Stimulated activated naive CD4-positive, alpha-beta T cell (primary cell): ENCODE measurements around the gene MARCOL.

Source experiments
- DNase-seq, 6 experiments: peaks; one replicate each; lab custom pipeline; 2025; lab: John Stamatoyannopoulos, UW

The MARCOL gene, protein sequence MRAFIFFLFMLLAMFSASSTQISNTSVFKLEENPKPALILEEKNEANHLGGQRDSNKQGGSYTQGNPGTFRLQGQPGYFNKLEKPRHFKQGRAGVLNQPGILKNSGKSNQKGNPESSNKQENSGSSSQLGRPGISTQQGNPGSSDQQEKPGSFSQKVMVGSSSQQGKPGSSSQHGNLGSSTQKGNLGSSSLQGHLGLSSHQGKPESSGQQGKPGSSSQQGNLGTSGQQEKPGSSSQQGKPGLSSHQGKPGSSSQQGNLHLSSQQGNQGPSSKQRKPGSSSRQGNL

DNA sequence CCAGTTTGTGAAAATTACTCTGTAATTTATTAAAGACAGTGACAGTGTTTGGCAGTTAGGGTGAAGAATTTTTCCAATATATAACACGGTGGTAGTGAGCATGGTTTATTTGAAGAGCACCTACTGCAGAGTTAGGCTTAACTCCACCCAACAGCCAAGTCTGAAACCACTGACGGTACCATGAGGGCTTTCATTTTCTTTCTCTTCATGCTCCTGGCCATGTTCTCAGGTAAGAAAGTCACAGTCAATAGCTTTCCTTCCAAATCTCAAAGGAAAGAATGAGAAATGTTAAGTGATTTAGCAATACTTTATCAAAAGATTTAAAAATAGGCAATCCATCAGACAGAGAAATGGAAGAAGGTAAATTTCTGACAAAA lies at the start of gene MARCOL:
MARCOL (plus strand) TSS at position 108 of the 377 bp plus-strand sequence; CDS start at position 181, 73 bp downstream.
- DNase-seq = no peak

DNA sequence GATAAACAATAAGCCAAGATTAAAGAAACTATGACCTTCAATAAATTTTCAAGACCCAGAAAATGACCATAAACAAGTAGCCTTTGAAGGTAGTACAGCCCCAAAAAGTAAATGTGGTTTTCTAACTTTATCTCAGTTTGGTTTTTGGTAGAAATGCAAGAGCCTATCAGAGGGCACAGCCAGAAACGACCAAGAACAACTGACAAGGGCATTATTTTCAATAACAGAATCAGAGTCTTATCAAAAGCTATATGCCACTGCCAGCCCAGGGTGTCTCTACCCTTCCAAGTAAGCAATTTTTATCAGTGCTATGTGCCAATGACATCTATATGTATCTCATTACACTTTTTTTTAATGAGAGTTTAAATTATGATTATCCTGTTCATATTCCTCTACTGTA lies 47.3 kb upstream of the MARCOL start:
- DNase-seq = no peak

DNA sequence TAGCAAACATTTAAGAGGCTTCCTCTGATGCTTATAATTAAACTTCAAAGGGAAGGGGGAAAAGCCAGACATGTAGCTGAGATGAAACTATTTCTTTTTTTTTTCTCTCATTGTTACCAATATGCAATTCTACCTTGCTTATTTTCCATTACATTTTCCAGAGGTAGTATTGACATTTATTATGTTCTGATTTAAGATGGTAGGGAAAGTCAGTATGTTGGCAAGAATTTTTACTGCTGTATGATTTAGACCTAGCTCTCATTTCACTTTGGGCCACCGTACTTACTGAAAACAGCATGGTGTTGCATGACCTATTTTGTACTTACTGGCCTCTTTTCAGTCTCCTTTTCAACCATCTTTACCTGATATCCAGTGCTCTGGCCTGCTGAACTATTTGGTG lies 45.1 kb upstream of the MARCOL start:
- no peak for DNase-seq

DNA sequence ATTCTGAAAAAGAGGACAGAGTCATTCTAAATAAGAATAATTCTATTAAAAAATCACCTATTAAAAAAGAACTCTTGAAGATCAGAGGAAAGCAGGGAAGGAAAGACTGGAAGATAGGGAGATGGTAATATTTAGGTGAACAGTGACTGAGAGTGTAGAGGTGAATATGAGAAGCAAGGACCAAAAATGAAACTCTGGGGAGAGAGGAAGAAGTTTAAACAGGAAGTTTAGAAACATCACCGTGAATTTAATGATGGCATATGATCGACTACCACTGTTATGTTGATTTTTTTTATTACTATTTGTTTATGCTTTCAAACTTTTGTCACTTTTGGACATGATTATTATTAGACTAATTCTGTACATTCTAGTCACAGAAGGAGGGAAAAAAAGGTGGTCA lies 37.2 kb upstream of the MARCOL start:
- DNase-seq = no peak

DNA sequence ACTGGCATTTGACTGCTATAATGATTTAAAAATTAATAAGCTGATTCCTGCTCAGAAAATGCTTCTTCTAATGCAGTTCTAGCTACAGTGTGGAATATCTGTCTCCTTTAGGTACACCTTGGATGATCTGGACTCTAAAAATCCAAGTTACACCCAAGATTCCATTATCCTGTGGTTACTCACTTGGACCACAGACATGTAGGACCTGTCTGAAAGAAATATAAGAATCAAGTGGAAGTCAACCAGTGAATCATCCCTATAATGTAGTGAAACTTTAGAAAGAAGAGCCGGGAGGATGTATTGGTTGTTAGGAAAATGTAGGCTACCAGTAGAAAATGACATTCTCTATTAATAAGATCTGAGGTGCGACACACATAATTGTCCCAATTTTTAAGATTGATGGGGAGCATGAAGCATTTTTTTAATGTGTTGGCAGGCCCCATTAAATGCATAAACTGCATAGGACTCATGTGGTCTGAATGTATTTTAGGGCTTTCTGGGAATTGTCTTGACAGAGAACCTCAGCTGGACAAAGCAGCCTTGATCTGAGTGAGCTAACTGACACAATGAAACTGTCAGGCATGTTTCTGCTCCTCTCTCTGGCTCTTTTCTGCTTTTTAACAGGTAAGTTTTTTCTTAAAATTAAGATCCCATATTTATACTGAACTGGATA lies 35.7 kb upstream of the MARCOL start, which contains the start of gene SPINK6:
SPINK6 (plus strand) TSS at position 512 of the 673 bp plus-strand sequence; CDS start at position 567, 55 bp downstream.
- DNase-seq = no peak

DNA sequence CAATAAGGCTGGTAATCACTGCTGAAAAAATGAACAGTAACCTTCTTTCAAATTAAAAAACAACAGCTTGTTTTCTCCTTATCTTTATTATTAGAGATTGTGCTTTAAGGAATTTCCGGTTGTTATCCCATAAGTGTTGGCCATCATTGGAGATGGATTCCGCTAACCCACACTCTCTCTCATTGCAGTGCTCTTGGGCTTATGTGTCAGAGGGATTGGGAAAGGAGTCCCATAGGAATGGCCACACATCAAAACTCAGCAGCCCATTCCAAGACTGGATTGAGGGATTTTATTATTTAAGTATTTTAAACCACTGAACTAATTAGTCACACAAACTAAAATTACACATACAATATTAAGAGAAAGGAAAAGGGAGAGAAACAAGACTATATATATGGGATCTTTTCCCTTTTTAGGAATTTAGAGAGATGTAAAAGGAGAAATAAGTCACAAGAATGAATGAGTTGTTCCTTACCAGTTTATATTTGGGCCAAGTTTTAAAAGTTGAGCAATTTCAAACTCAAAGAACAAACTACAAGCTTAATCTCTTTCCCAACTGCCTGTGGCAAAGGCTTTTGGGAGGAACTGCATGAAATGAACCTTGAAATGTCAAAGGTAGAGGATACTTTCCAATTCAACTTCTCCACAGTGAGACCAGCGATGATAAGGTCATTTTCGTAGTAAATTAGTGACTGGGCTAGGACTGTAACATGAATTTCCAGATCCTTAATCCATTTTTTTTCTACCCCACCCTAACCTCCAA lies 33.1 kb upstream of the MARCOL start:
- no peak for DNase-seq

DNA sequence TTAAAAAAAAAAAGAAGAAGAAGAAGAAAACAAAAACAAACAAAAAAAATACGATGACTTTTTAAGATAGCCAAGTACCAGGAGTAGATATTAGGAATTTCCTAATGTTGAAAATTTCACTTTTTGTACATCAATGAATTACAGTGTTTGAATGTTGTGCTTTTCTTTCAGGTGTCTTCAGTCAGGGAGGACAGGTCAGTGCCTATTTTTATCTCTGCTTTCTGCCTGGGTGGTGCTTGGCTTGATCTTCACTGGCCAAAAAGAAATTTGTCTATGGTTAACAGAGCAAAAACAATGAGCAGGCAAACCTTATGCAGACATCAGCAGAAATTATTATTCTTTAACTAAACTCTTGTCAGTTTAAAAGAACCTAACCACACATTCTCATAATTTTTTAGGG lies 32.5 kb upstream of the MARCOL start:
- no peak for DNase-seq

DNA sequence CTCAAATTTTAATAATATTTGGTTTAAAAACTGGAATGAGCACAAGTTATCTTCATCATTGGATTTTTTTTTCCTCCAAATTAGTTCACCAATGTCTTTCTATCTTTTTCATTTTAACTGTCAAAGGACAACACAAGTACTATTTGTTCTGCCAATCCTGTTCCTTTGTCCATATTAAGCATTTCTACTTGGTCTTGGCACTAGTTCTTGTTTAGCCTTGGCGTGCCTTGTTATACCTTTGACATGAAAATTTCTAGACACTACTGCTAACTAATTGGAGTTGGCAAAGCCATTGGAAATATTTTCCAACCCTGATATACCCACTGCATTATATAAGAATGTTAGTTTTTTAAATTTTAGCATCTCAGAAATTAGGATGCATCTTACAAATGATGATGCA lies 31.7 kb upstream of the MARCOL start:
- no peak for DNase-seq

DNA sequence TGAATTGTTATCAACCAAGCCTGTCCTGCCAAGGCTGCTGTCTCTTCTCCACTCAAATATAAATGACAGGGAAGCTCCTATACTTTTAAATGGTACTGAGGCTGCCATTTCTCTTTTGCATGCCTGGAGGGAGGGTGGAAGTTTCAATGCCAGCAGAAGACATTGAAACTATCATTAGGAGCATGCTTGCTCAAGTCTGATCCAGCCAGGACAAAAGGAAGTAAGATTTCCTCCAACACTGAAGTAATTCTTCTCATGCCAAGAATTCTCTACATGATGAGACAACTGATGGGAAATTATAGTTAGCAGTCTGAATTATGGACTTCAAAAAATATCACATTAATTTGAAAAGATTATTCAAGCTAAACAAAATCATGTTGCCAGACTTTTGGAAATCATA lies 30.1 kb upstream of the MARCOL start:
- DNase-seq = no peak

DNA sequence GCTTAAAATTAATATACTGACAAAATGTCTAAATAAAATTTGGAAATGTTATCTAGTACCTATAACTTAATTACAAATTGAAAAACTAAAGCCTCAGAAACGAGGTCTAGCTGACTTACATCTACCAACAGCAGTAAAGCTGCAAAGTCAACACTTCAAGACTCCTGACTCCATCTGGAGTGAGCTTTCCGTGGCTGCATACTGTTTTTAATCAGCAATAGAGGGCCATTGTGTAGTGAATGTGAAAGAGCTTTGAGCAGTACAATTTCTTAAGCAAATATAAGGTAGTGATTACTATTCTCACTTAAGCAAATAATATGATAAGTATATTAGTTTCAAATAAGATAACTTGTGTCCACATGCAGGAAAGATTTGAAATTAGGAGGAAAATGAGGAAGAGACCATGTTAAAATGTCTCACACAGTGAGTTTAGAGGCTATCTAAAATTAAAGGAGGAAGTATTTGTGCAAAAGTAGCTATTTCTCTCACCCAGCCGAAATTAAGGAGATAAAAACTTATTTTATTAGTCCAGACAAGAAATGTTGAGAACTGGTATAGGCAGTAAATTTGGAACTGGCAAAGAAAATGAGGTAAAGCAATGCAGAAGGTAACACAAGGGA lies 29.1 kb upstream of the MARCOL start:
- no peak for DNase-seq

DNA sequence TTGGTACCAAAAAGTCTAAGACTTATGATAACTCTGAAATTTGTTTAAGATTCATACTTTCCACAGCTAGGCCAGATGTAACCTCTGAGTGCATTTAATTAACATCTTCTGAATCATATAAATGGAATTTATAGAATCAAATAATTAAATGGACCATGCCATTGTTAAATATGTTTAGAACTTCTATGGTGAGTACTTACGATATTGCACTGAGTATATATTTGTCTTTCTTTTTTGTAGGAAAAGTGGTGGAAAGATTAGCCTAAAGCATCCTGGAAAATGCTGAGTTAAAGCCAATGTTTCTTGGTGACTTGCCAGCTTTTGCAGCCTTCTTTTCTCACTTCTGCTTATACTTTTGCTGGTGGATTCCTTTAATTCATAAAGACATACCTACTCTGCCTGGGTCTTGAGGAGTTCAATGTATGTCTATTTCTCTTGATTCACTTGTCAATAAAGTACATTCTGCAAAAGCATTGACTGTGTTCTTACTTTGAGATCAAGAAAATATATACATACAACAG lies 23.6 kb upstream of the MARCOL start:
- DNase-seq = no peak

DNA sequence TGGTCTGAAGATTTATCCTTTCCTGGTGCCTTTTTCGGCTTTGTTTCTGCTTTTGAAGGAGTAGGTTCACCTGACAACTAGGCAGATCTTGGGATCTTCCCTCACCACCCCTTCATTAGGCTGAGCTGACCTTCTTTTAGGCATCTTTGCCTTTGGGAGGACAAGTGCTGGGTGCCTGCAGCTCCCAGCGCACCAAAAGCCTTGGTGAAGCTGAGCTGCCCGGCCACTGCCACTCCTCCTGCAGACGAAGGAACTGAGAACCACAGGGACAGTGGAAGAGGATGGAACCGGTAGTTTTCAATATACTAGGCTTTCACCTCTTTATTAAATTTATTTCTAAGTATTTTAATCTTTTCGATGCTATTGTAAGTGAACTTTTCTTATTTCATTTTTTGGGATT lies 16.8 kb upstream of the MARCOL start:
- DNase-seq = no peak

DNA sequence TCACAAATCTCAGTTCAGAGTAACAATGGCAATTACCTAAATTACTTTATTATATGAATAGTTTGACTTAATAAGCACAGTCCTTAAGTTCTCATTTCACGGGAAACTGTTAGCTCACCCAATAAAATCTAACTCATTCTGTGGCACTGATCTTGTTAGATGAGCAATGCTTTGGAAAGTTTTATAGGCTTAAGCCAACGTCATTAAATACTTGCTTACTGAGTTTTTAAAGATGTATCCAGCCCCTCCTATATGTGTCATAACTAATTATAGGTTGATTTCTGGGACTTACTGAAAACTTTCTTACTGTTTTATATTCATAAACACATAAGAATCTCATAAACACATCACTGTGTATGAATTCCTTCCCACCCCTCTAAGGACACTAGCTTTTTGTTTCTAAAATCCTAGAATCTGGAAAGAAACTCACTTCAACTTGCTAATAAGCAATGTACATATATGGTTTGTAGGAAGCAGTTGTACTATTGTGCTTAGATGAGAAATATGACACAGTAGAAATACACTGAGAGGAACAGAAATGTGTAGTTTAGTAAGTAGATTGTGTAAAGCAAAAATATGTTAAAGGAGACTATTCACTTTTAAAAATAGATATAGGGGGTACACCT lies 14.1 kb upstream of the MARCOL start:
- DNase-seq = no peak

DNA sequence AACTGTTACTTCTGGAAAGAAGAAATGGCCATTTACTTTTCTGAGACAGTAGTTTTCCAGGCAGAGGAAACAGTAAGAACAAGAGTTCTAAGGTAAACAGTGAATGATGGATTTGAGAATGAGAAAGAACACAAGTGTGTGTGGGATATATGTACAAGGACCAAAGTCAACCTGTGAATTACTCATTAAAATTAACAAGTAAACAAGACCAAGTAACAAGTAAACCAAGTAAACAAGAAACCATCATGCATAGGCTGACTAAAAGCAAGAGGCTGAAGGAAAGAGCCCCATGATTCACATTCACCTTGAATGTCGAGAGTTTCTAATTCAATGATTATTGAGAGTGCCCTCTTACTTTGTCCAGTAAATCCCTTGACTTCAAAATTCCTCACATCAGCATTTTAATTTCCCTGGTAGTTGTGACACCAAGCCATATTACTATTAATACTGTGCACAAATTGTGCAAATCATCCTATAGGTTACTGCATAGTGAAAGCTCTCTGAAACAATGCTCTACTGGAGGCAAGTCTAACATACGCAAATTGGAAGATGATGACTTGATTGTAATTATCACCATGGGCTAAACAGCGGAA lies 9.8 kb upstream of the MARCOL start:
- DNase-seq = no peak

DNA sequence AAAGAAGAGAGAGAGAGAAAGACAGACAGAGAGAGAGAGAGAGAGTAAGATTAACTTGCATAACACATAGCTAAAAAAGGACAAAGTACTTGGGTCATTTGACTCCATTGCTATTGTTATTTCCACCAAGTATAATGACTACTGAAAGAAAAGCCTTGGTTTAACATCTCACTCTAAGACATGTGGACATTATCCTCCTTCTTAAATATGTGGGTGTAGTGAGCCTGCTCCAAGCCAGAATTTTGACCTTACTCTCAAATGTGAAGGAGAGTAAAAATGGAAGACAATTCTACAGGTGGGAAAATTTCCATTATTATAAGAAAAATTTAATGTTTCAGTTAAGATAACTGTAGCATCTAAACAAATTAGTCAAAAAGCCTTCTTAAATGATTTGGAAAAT lies 8.5 kb upstream of the MARCOL start:
- DNase-seq = no peak

DNA sequence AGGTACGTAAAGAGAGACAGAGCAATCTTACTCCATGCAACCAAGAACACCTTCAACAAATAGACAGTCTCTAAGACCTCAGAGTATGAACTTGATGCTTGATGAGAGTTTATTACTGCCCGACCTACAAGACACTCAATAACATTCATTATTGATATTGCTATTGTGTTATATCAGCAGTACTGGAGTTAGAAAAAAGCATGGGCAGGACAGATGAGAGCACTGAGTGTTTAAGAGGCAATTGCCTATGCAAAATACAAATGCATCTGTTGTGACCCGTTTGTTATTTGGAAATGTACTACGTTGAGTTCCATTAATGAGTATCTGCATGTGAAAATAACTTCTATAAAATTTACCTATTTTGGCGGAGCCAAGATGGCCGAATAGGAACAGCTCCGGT lies 8.1 kb upstream of the MARCOL start:
- no peak for DNase-seq

DNA sequence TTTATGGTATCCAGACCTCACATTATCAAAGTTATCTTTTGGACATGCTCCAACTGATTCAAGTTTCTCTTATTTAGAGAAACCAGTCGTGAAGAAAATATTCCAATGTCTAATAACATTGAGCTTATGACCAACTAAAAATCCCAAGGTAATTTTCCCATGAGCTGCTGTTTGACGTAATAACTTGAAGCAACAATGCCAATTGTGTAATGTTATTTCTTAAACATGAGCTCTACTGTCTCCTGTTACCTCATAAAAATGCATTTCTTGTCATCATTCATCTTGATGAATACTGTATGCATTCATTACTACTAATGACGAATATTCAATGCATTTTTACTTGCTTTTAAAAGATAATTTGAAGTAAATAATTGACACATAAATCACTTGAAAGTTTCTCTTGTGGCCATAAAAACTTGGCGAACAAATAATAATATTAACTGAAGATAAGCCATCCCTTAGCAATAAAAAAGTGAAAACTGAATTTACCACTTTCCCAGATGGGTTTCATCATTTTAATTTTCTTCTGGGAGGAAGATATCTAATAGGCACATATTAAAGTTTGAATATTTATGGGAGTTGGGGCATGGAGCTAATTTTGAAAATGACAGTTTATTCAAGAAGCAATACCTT lies 424 bp upstream of the MARCOL start:
- DNase-seq = no peak

DNA sequence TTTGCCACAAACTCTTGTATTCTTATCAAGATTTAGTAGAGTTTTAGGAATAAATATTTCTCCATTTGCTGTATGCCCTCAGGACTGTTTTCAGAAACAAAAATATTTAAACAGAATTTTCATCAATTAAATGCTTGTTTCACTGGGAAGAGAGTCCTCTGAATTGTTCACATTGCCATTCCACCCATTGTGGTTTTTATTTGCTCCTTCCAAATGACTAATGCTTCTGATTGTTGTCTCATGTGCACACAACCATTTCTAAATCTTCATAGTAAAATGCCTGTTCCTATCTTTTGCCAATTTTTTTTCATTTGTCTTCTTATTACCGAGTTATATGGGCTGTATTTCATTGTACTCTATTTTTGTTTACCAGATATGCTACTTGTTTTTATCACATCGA lies 10.6 kb downstream of the MARCOL start:
- DNase-seq = no peak

DNA sequence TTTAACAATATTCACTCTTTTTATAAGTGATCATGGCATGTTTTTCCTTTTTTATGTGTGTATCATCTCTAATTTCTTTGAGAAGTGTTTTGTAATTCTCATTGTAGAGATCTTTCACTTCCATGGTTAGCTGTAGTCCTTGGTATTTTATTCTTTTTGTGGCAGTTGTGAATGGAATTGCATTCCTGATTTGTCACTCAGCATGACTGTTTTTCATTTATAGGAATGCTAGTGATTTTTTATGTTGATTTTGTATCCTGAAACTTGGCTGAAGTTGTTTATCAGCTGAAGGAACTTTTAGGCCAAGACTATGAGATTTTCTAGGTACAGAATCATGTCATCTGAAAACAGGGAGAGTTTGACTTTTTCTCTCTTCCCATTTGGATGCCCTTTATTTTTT lies 17.1 kb downstream of the MARCOL start:
- no peak for DNase-seq

DNA sequence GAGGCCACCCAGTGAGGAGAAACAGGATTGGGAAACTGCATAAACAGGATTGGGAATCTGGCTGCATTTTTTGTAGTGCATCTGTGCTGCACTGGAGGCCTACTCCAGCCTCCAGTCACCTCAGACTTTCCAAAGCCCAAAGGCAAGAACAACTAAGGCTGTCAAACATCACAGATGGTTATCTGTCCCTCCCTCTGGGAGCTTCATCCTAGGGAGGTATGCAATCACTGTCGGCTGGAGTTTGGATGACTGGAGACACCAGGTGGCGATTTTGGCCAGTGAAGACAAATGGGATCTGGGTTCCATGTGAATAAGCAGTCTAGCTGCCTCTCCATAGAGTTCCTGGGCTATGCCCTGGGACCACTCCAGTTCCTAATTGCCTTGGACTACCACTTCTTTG lies 21.0 kb downstream of the MARCOL start:
- no peak for DNase-seq

DNA sequence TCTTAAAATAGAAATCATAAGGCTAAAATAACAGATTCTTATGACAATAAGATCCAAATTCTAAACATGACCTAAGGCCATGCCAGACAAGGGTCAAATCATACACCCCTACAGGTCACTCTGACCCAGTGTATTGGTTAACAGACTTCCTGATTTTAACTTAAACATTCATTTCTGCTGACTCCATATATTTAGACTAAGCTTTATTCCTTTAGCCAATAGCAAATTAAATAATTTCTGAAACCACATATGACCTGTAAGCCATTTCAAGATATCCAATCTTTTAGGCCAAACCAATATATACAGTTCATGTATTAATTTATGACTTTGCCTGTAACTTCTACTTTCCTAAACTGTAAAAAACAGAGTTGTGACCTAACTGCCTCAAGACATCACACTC lies 22.9 kb downstream of the MARCOL start:
- DNase-seq = no peak
